Heart right ventricle (tissue), 16 donors: Measurements from ENCODE around the gene SMPDL3B. TPM values are rescaled to one million over a fixed set of nuclear protein-coding genes. Genes with fewer than 3 reads are reported as not detected.

Experiments used
- ATAC-seq, 8 donors: fragments of 200-7000 bp; cut with Tn5 transposase; one replicate each; pipeline ENCODE4 v1.9.1; 2020; ENCODE audit warnings: mild to moderate bottlenecking in 8 of 8, moderate library complexity in 8 of 8, moderate number of reproducible peaks in 1 of 8
- DNase-seq, 2 donors: peaks; one replicate each; pipeline ENCODE4 v3.0.0-alpha.2; 2020
- H3K27ac ChIP-seq, 10 donors: fragments of 200-600 bp; sonication (generic) in 2 of 10; one replicate each; pipeline versions ENCODE4 v1.5.0 to v1.8.0; 2020 to 2022; ENCODE audit warnings: mild to moderate bottlenecking in 3 of 10
- H3K27me3 ChIP-seq, 7 donors: fragments of 200-600 bp; one replicate each; pipeline ENCODE4 v1.8.0; 2021 to 2022; ENCODE audit warnings: mild to moderate bottlenecking in 2 of 7
- H3K36me3 ChIP-seq, 9 donors: fragments of 200-600 bp; sonication (generic) in 1 of 9; one replicate each; pipeline versions ENCODE4 v1.5.0 to v1.8.0; 2020 to 2022; ENCODE audit warnings: mild to moderate bottlenecking in 2 of 9
- H3K4me1 ChIP-seq, 9 donors: fragments of 200-600 bp; sonication (generic) in 1 of 9; one replicate each; pipeline versions ENCODE4 v1.5.0 to v1.8.0; 2020 to 2022; ENCODE audit warnings: mild to moderate bottlenecking in 4 of 9
- H3K4me3 ChIP-seq, 10 donors: fragments of 200-600 bp; sonication (generic) in 2 of 10; one replicate each; pipeline versions ENCODE4 v1.5.0 to v1.8.0; 2020 to 2022; ENCODE audit warnings: mild to moderate bottlenecking in 7 of 10, moderate library complexity in 2 of 10
- H3K9me3 ChIP-seq, 11 donors: fragments of 200-600 bp in 10 of 11; sonication (generic) in 2 of 11; one replicate each; pipeline versions ENCODE4 v1.5.0 to v1.8.0; 2013 to 2022; ENCODE audit warnings: mild to moderate bottlenecking in 2 of 11, control low read depth in 1 of 11, moderate library complexity in 1 of 11
- CTCF ChIP-seq, 9 donors: fragments of 200-600 bp; sonication (generic) in 2 of 9; IDR thresholded peaks; one replicate each; pipeline versions ENCODE4 v1.5.0 to v1.8.0; 2021 to 2022; ENCODE audit warnings: antibody characterized with exemption in 9 of 9, mild to moderate bottlenecking in 5 of 9, moderate library complexity in 1 of 9
- WGBS, 2 donors: extraction: QIAGEN DNeasy Blood & Tissue Kit; methylation state at CpG; one replicate each; pipeline ENCODE4 v1.1.7; 2013; ENCODE audit warnings: inconsistent platforms in 1 of 2; 5-methylcytosine and 5-hydroxymethylcytosine counted together
- intact Hi-C, 10 donors: fragments of 100-400 bp; cut with DNase I; formaldehyde crosslinking; loops; one replicate each; pipeline versions ENCODE4 v1.11.1 to v1.14.2; 2022
- polyA plus RNA-seq, 2 donors: library from polyadenylated mRNA; stranded (reverse); fragments of 200-250 nt; gene quantifications; one replicate each; pipeline ENCODE4 v1.2.3, GENCODE V29; 2013
- total RNA-seq, 10 donors: library from RNA; stranded (reverse); fragmentation: NEBNext Ultra II Directional in 3 of 10; extraction: Animal tissue kit (Norgen Biotek cat#: 25700) in 3 of 10; gene quantifications; one replicate each; pipeline versions ENCODE4 v1.2.1 to v1.2.4, GENCODE V29; 2021 to 2023
- donor health status: Arrhythmogenic right ventricular cardiomyopathy.
- donor health status: ischemic (EF 13 %, LVEDD 7.1; RV severe dilation, severe dysfunction).
- donor health status: healthy with polysubstance abuse.
- donor health status: DM: no; HTN: yes; CAD: no.
- donor health status: DM: no; HTN: no; CAD: no.
- donor health status: ischemic (EF 25% LVEDD 6.9; RV normal size, moderate dysfunction).
- donor health status: ischemic (EF 25% LVEDD 5.7; RV mildly dilated, moderate dysfunction).
- donor health status: healthy.
- donor health status: DM: yes; HTN: yes; CAD: no.
- donor health status: Ischemic cardiomyopathy.
- donor health status: ischemic (EF 35%, LVEDD 5.7; RV mildly dilated, moderate dysfunction).
- donor health status: nonischemic (EF 11% LVEDD 7.7; RV severe dilation, severe dysfunction).
- donor health status: DM: yes; HTN: yes; CAD: no.
- donor health status: PGD.
- donor health status: ischemic (EF 29% LVEDD 5.4; RV normal size, mild dysfunction).
- donor health status: nonischemic (EF 23%, LVEDD 6.1; RV moderate dilation, normal function).

SMPDL3B gene
- total and polyA plus RNA-seq, 12 donors: 0.04 to 0.83 (median 0.50) TPM; not detected in 8

- WGBS, 2 donors: 79% methylated on average over 3 of the region's 3 CpGs
- TF ChIP-seq CTCF (IDR thresholded peaks at IDR 0.05): no peak
- H3K4me3 ChIP-seq: no peak overlapping the region
- ATAC-seq: no peak
- H3K4me1 ChIP-seq: peaks cover 0 to 35% (median 0%) of the 10 kb centered on the region in 9 donors
- no peaks in the 10 kb centered on the region for H3K27me3 ChIP-seq
- H3K27ac ChIP-seq: no peak overlapping the region
- intact Hi-C loops: no loop called here
- no peak for DNase-seq
- peaks cover 0 to 100% (median 53%) of the 10 kb centered on the region in 9 donors for H3K36me3 ChIP-seq
- H3K9me3 ChIP-seq: no peaks in the 10 kb centered on the region
Observed at GRCh38 chr1:27894521-27894920, 40.3 kb upstream of the SMPDL3B start.

GRCh38 chr1:27906759-27907158 is 28.0 kb upstream of the SMPDL3B start:
- WGBS, 2 donors: 72 to 86% methylated on average over 2 of the region's 2 CpGs
- H3K9me3 ChIP-seq: no peaks in the 10 kb centered on the region
- intact Hi-C loops: no loop called here
- ATAC-seq (no peak), DNase-seq (no peak)
- no peaks in the 10 kb centered on the region for H3K27me3 ChIP-seq
- H3K36me3 ChIP-seq: peaks cover 0 to 100% (median 52%) of the 10 kb centered on the region in 9 donors
- no peak overlapping the region for H3K4me3 ChIP-seq
- no peak for TF ChIP-seq CTCF (IDR thresholded peaks at IDR 0.05)
- H3K27ac ChIP-seq: no peak overlapping the region
- peaks cover 0 to 21% (median 0%) of the 10 kb centered on the region in 9 donors for H3K4me1 ChIP-seq

- peak overlapping the region in 1 of 10 donors; percentile 14 for H3K27ac ChIP-seq
- no peak for ATAC-seq
- H3K9me3 ChIP-seq: peaks cover 0 to 9% (median 6%) of the 10 kb centered on the region in 11 donors
- no peak overlapping the region for H3K4me3 ChIP-seq
- peaks cover 2 to 25% (median 9%) of the 10 kb centered on the region in 9 donors for H3K4me1 ChIP-seq
- no peaks in the 10 kb centered on the region for H3K27me3 ChIP-seq
- 92 to 95% methylated on average over 1 of the region's 1 CpG for WGBS, 2 donors
- intact Hi-C loops: no loop called here
- no peak for TF ChIP-seq CTCF (IDR thresholded peaks at IDR 0.05)
- DNase-seq: no peak
- H3K36me3 ChIP-seq: peaks cover 0 to 55% (median 23%) of the 10 kb centered on the region in 9 donors
Observed at GRCh38 chr1:27912429-27912828, 22.4 kb upstream of the SMPDL3B start.

GRCh38 chr1:27915082-27915575 is 19.7 kb upstream of the SMPDL3B start:
- intact Hi-C loops: no loop called here
- Histone ChIP-seq H3K4me3 (peak overlapping the region in 7 of 10 donors; percentile 67 to 89 (median 79)), H3K27ac (peak overlapping the region in 8 of 10 donors; percentile 13 to 91 (median 81)), H3K27me3 (no peaks in the 10 kb centered on the region), H3K36me3 (peaks cover 0 to 28% (median 11%) of the 10 kb centered on the region in 9 donors), H3K9me3 (peaks cover 0 to 9% (median 6%) of the 10 kb centered on the region in 11 donors), H3K4me1 (peaks cover 2 to 25% (median 9%) of the 10 kb centered on the region in 9 donors)
- WGBS, 2 donors: 61 to 65% methylated on average over 7 of the region's 7 CpGs
- TF ChIP-seq CTCF (IDR thresholded peaks at IDR 0.05): no peak
- ATAC-seq: peak in 2 of 8 donors; percentile 3 to 13
- no peak for DNase-seq
